NCI-H187 treated with DMSO at 0.1 percent for 48 hours (cell line): Measurements from ENCODE around the gene TSPAN6.

Source experiments
- DNase-seq: peaks from one replicate; lab custom pipeline; 2025; lab: John Stamatoyannopoulos, UW

Gene TSPAN6

DNA sequence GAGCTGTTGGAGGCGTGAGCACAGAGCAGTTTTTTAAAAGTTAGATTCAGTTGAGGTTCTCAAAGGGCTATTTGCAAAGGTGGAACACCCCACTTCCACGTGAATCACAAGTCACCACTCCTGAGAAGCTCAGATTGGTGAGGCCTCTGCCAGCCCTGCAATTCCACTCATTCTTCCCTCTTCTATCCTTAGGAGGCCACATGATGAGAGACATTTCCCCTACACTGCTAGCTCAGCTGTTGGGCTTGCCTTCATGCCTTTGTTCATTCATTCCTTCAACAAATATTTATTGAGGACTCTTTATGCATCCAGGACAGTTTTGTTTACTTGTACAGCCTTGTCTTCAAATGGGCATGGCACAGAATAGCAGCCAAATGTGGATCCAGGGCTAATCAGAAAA, 11.1 kb upstream of the TSPAN6 start:
- DNase-seq, result no peak

GRCh38 chrX:100647095-100647494, 10.5 kb upstream of the TSPAN6 start:
- DNase-seq, result no peak

DNA sequence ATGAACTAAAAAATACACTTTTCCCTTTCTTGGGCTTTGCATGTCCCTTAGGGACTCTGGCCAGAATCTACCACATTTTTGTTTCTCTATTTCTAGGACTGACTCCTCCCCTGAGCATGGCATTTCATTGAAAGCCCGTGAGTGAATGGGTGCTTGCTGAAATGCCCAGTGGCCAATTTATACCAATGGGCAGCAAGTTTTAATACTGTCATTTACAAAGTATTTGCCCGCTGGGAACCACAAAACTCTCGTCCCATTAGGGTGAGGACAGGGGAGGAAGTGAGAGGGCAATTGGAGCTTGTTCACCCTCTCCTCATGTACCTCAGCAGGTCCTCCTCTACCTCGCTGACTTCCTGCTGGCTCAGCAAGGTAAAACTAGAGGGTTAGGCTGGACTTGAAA, 8.5 kb upstream of the TSPAN6 start:
- no peak for DNase-seq

- no peak for DNase-seq
These were observed 7.6 kb upstream of the TSPAN6 start, which contains the start of gene SRPX2 for GRCh38 chrX:100643956-100644860. Gene SRPX2 (plus strand): TSS chrX:100644199. CDS start chrX:100646323, 2,124 bp downstream.

DNA sequence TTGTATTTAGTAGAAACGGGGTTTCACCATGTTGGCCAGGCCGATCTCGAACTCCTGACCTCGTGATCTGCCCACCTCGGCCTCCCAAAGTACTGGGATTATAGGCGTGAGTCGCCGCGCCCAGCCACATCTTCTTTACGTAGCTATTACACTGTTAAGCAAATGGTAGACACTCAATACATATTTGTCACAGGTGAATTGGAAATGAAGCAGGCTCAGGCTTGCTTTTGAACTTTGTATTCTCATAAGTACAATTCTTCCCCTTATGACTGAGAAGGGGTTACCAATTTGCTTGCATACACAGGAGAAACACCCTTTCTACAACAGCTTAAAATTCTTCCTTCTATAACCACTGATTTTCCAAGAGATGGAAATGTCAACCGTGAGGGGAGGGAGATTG, 6.6 kb upstream of the TSPAN6 start:
- no peak for DNase-seq

DNA sequence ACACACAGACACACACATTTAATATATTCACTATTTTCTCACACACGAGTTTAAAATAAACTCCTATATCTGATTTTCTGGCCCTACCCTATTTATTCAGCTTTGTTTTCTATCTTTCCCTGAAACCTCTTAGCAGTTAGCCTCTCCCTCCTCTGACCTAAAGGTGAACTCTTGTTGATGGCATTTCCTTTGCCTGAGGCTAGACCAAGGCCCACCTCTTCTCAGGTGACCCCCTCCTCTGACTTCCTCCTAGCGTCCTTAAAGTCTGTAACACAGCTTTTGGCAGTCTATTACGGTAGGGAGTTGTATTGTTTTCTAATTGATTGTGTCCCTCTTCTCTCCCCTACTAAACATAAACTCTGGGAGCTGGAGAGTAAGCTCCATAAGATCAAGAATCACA, 5.7 kb upstream of the TSPAN6 start:
- no peak for DNase-seq

DNA sequence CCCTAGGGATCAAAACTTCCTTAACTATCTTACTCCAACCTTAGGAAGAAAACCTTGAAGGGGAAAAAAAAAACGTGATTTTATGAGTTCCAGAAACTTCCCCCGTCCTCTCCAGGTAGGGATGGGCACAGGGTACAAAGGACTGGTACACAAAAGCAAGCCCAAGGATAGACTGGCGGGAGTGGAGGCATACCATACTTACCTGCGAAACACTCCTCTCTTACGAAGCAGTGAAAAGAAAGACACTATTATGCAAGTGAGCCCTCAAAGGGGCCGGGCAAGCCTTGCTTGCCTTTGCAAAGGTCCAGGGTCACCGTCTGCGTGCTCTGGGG, 651 bp downstream of the TSPAN6 start:
- no peak for DNase-seq

GRCh38 chrX:100635040-100635439, 1.6 kb downstream of the TSPAN6 start:
- DNase-seq, result no peak

DNA sequence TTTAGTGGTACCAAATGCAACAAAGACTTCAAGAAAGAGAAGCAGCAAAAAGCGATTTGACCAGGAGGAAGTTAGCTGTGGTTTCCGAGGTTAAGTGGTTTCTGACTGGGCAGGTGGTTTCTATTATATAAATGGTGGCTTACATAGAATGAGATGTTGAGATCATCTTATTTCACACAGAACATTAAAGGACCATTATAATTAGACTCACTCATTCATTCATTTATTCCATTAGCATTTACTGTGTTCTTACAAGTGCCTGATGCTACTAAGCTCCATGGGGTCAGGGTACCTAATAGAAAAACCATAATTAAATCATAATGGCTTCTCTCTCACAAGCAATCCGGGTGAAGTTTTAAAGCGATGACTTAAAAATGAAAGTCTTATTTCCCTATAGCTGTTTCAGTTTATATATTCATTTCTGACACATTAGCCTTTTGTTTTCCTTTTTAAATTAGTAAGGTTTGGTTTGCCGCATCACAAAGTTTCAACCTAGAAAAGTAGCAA, 10.6 kb downstream of the TSPAN6 start:
- no peak for DNase-seq

GRCh38 chrX:100623001-100623400, 13.6 kb downstream of the TSPAN6 start:
- DNase-seq, result no peak

GRCh38 chrX:100615005-100615404, 21.6 kb downstream of the TSPAN6 start:
- no peak for DNase-seq

DNA sequence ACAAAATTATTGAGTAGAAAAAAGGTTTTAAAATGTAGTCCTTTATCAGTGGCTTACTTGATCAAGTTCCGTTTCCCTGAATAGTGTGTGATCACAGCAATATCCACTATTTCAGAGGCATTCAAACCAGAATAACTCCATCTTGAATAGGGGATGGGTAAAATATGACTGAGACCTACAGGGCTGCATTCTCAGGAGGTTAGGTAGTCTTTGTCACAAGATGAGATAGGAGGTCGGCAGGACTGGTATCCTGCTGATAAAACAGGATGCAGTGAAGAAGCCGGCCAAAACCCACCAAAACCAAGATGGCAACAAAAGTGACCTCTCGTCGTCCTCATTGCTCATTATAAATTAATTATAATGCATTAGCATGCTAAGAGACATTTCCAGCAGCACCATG, 24.7 kb downstream of the TSPAN6 start:
- DNase-seq, result no peak

DNA sequence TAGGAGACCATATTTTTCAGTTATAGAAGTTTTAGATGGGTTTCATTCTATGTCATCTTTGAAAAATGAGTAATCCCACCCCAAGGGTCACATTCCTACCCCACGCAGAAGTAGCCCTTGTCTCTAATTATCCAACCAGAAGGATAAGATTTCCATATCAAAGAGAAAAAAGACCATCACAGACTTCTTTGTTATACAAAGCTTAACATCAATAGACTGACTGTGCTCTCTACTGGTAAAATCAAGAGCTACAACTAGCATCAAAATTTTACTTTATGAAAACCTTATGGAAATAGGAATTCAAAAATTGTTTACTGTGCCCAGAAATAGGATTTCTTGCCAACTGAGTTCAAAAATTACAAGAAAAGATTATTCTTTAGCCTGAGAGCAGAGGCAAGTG, 27.0 kb downstream of the TSPAN6 start:
- DNase-seq, result no peak

DNA sequence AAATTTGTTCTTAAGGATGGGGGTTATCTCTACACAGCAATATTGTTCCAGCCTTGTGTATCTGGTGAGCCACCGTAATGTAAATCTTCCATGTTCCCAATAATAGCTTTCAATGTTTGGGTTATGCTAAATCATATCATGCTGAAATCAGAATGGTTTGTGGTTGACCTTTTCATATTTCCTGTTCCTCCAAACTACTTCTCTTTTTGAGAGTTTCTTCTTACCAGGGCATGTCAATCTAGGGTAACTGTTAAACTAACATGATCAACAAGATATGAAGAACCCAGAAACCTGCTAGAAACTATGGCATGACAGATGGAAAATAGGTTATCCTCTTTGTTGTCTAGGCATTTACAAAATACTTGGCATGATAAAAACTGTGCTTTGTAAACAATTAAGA, 29.9 kb downstream of the TSPAN6 start:
- DNase-seq, result no peak

- no peak for DNase-seq
These were observed 35.8 kb downstream of the TSPAN6 start for GRCh38 chrX:100600758-100601157.

DNA sequence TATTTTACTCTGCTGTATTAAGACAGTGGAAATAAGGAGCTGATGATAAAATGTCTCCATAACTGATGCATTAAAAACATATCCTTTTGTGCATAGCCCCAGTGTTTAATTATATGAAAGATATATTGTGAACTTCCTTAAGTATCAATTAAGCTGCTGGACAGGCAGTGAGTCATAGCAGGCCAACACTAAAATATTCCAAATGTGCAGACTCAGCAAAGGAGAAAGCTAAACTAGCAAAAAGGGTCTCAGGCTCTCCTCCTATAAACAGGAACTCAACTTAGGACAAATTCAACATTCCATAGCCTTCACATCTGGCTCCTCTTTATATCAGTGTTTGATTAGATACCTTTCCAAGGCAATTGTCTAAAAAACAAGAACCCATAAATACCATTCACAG, 36.3 kb downstream of the TSPAN6 start:
- no peak for DNase-seq

- DNase-seq, result no peak
These were observed 37.1 kb downstream of the TSPAN6 start for GRCh38 chrX:100599456-100599855.

DNA sequence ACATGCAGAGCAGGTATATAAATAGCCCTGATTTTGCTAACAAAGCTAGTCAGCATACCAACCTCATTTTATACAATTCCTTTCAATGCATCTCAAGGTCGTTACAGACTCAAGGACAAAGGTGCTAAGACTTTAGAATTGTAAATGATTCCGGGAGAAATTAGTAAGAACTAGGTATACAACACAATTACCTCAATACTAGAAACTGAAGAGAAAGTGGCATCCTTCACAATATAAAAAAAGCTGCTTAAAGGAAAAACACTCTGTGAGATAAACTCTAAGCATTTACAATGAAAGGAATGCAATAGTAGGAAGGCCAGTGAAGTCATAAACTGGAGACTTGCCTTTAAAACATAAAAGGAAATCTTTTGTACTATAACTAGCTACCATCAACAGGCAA, 40.0 kb downstream of the TSPAN6 start:
- DNase-seq, result no peak

- no peak for DNase-seq
These were observed 43.0 kb downstream of the TSPAN6 start for GRCh38 chrX:100593581-100593980.

GRCh38 chrX:100593126-100593525, 43.5 kb downstream of the TSPAN6 start:
- DNase-seq, result no peak

DNA sequence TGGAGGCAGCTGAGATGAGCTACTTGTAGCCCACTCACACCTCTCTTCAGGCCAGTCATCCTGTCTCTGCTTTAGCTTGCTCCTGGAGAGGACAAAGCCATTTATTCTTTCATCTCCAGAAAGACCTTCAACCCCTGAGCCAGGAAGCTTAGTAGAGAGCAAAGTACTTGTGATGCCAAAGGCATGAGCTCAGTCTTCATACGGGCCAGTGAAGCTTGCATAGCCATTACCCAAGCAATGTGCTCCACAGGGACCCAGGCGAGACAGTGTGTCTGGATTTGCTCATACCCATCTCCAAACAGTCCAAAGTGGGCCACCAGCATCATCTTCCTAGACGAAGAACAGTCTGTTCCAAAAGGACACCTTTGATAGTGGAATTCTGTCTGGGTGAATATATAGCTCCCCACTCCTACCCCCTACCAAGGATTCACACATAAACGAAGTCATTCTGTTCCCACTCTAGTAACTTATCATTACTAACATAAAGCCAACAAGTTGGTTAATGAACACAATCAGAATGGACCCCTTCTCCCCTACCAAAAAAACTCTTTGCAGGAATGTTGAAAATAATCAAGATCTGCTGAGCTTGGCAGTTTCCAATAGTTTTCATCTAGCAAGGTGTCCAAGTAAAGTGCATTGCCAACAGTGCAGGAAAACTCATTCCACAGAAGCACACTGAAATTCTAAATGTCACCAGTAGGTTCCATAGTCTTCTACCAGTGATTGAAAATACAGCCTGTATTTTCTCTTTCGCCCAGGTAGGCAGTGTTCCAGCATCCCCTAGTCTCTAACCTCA, 45.2 kb downstream of the TSPAN6 start:
- no peak for DNase-seq

GRCh38 chrX:100587861-100588260, 48.7 kb downstream of the TSPAN6 start:
- no peak for DNase-seq

GRCh38 chrX:100586747-100587146, 49.9 kb downstream of the TSPAN6 start:
- no peak for DNase-seq
